Liver (tissue), 9 donors: ENCODE data around the gene NAP1L1. TPM values are rescaled to one million over a fixed set of nuclear protein-coding genes. Genes with fewer than 3 reads are reported as not detected.

ENCODE experiments used
- DNase-seq: peaks from one replicate; pipeline ENCODE4 v3.0.0-alpha.2; 2017; ENCODE audit warnings: low spot score
- H3K27ac ChIP-seq, 2 donors: one replicate each; pipeline ENCODE4 v1.7.0; 2013; ENCODE audit warnings: inconsistent platforms in 2 of 2, low read length in 2 of 2, control low read depth in 1 of 2, low read depth in 1 of 2, mild to moderate bottlenecking in 1 of 2
- H3K27me3 ChIP-seq, 4 donors: one replicate each; pipeline versions ENCODE4 v1.6.1 to v1.7.0; 2013; ENCODE audit warnings: low read length in 3 of 4, inconsistent platforms in 1 of 4, mild to moderate bottlenecking in 1 of 4, moderate library complexity in 1 of 4; ENCODE audit not compliant: control insufficient read depth in 4 of 4, insufficient read depth in 4 of 4
- H3K36me3 ChIP-seq, 4 donors: one replicate each; pipeline versions ENCODE4 v1.6.1 to v1.7.0; 2013; ENCODE audit warnings: low read length in 3 of 4, mild to moderate bottlenecking in 3 of 4, low read depth in 1 of 4, moderate library complexity in 1 of 4; ENCODE audit not compliant: control insufficient read depth in 4 of 4, insufficient read depth in 3 of 4
- H3K4me1 ChIP-seq, 4 donors: one replicate each; pipeline versions ENCODE4 v1.6.1 to v1.7.0; 2013; ENCODE audit warnings: low read length in 3 of 4, mild to moderate bottlenecking in 3 of 4, moderate library complexity in 1 of 4; ENCODE audit not compliant: control insufficient read depth in 4 of 4, insufficient read depth in 4 of 4
- H3K4me3 ChIP-seq, 3 donors: one replicate each; pipeline versions ENCODE4 v1.6.1 to v1.7.0; 2013; ENCODE audit warnings: low read length in 3 of 3, control low read depth in 1 of 3, low read depth in 1 of 3, mild to moderate bottlenecking in 1 of 3
- H3K9ac ChIP-seq, 2 donors: one replicate each; pipeline ENCODE4 v1.7.0; 2013; ENCODE audit warnings: low read length in 2 of 2, mild to moderate bottlenecking in 2 of 2, moderate library complexity in 2 of 2, control low read depth in 1 of 2, low read depth in 1 of 2
- H3K9me3 ChIP-seq, 4 donors: one replicate each; pipeline versions ENCODE4 v1.6.1 to v1.7.0; 2013; ENCODE audit warnings: low read length in 3 of 4; ENCODE audit not compliant: control insufficient read depth in 4 of 4
- EGR1 ChIP-seq, 2 donors: IDR thresholded peaks; 2 replicates each; pipeline ENCODE4 v1.6.1; 2016 to 2018; ENCODE audit warnings: antibody characterized with exemption in 2 of 2, low read depth in 2 of 2
- FOXA1 ChIP-seq: IDR thresholded peaks from 2 replicates; pipeline ENCODE4 v1.6.1; 2016; ENCODE audit warnings: antibody characterized with exemption
- FOXA2 ChIP-seq: IDR thresholded peaks from 2 replicates; pipeline ENCODE4 v1.6.1; 2016; ENCODE audit warnings: antibody characterized with exemption
- GABPA ChIP-seq, 2 donors: IDR thresholded peaks in 1 of 2; conservative IDR thresholded peaks in 1 of 2; 2 replicates each; pipeline ENCODE4 v1.6.1; 2016; ENCODE audit warnings: antibody characterized with exemption in 2 of 2, mild to moderate bottlenecking in 1 of 2, moderate library complexity in 1 of 2
- HNF4A ChIP-seq, 2 donors: conservative IDR thresholded peaks; 2 replicates each; pipeline ENCODE4 v1.6.1; 2016; ENCODE audit warnings: antibody characterized with exemption in 2 of 2, mild to moderate bottlenecking in 2 of 2
- HNF4G ChIP-seq: IDR thresholded peaks from 2 replicates; pipeline ENCODE4 v1.6.1; 2016; ENCODE audit warnings: antibody characterized with exemption
- JUND ChIP-seq, 2 donors: IDR thresholded peaks; 2 replicates each; pipeline ENCODE4 v1.6.1; 2016; ENCODE audit warnings: antibody characterized with exemption in 2 of 2
- NR2F2 ChIP-seq: IDR thresholded peaks from 2 replicates; pipeline ENCODE4 v1.6.1; 2016; ENCODE audit warnings: antibody characterized with exemption
- RAD21 ChIP-seq, 2 donors: IDR thresholded peaks; 2 replicates each; pipeline ENCODE4 v1.6.1; 2016; ENCODE audit warnings: antibody characterized with exemption in 2 of 2, mild to moderate bottlenecking in 2 of 2
- RXRA ChIP-seq, 2 donors: IDR thresholded peaks; 2 replicates each; pipeline ENCODE4 v1.6.1; 2017 to 2018; ENCODE audit warnings: antibody characterized with exemption in 2 of 2, mild to moderate bottlenecking in 1 of 2
- SP1 ChIP-seq: IDR thresholded peaks from 2 replicates; pipeline ENCODE4 v1.6.1; 2018; ENCODE audit warnings: antibody characterized with exemption, mild to moderate bottlenecking
- TAF1 ChIP-seq: conservative IDR thresholded peaks from 2 replicates; pipeline ENCODE4 v1.6.1; 2016; ENCODE audit warnings: antibody characterized with exemption, mild to moderate bottlenecking
- YY1 ChIP-seq: IDR thresholded peaks from 2 replicates; pipeline ENCODE4 v1.6.1; 2016; ENCODE audit warnings: antibody characterized with exemption, mild to moderate bottlenecking
- WGBS: extraction: QIAGEN DNeasy Blood & Tissue Kit; methylation state at CpG from one replicate; pipeline ENCODE4 v1.1.7; 2013; 5-methylcytosine and 5-hydroxymethylcytosine counted together
- polyA plus RNA-seq, 2 donors: library from polyadenylated mRNA; stranded (reverse) in 1 of 2; unstranded in 1 of 2; fragments of 200-250 nt in 1 of 2; fragments of >200 nt in 1 of 2; fragmentation: Nextera tagmentation in 1 of 2; extraction: Ambion mirVana in 1 of 2; gene quantifications; one replicate each; pipeline versions ENCODE4 v1.2.1 to v1.2.3, GENCODE V29; 2013 to 2015
- total RNA-seq, 2 donors: library from RNA; depleted of rRNA; stranded (reverse); fragments of >200 nt; gene quantifications; one replicate each; pipeline ENCODE4 v1.2.3, GENCODE V29; 2014
- TF ChIP-seq, protein P1 (sequence below): IDR thresholded peaks from 2 replicates; pipeline ENCODE4 v1.6.1; 2016; ENCODE audit warnings: antibody characterized with exemption
- TF ChIP-seq, protein P2 (sequence below): fragments of 150-350 bp; IDR thresholded peaks from 2 replicates; pipeline ENCODE4 v1.5.1; 2017; ENCODE audit warnings: improper control_type of control experiment, low read depth, low read length; ENCODE audit not compliant: missing input control
- TF ChIP-seq, protein P3 (sequence below): IDR thresholded peaks from 2 replicates; pipeline ENCODE4 v1.6.1; 2016; ENCODE audit warnings: antibody characterized with exemption, mild to moderate bottlenecking
- TF ChIP-seq, protein P4 (sequence below): IDR thresholded peaks from 2 replicates; pipeline ENCODE4 v1.6.1; 2016; ENCODE audit warnings: antibody characterized with exemption
- TF ChIP-seq, protein P5 (sequence below): IDR thresholded peaks from 2 replicates; pipeline ENCODE4 v1.6.1; 2016; ENCODE audit warnings: antibody characterized with exemption
- donor health status: healthy.
- donor health status: healthy.
- donor health status: healthy.
- donor health status: healthy.
- donor health status: healthy.

NAP1L1 gene
- total and polyA plus RNA-seq, 4 donors: 36.6 to 74.7 (median 42.4) TPM

DNA sequence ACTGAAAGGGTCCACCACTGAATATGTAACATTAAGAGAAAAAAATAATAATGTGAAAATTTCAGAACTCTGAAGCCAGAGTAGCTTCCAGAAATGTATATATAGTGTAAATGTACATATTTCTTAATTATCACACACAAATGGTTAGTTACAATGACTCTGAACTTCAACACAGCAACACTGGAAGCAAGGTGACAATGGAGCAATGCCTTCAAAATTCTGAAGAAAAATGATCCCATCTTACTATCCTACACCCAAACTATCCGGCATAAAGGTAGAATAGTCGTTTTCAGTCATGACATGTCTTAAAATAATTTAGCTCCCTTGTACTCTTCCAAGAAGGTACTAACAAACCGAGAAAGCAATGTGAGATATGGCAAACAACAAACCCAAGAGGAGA, 11.9 kb downstream of the NAP1L1 start:
- no peak for DNase-seq
- no peaks in the 10 kb centered on the region for H3K4me1 ChIP-seq
- H3K4me3 ChIP-seq: no peak overlapping the region
- H3K36me3 ChIP-seq: peaks cover 0 to 5% (median 2%) of the 10 kb centered on the region in 4 donors
- no peaks in the 10 kb centered on the region for H3K27me3 ChIP-seq
- 97% methylated on average over 3 of the region's 3 CpGs for WGBS
- no peak overlapping the region for H3K27ac ChIP-seq
- TF ChIP-seq FOXA1: no peak
- no peak for TF ChIP-seq JUND (IDR thresholded peaks at IDR 0.05)
- TF ChIP-seq HNF4G: no peak
- no peaks in the 10 kb centered on the region for H3K9me3 ChIP-seq
- no peak overlapping the region for H3K9ac ChIP-seq

DNA sequence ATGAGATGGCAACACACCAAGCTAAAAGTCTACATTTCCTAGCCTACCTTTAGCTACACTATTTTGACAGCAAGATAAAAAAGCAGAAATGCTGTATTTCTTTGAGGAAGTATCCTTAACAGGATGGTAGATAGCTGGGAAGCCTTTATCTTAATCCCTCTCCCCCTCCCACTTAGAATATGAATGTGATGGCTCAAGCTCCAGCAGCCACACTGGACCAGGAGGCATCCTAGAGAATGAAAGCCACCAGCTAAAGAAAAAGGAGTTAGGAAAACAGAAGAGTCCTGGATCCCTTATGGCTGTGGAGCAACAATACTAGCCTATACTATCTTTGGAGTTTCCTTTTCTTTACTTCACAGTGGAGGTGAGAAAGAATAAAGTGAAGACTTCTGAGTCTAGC, 15.1 kb downstream of the NAP1L1 start:
- DNase-seq: no peak
- H3K9me3 ChIP-seq: peaks cover 0 to 7% (median 0%) of the 10 kb centered on the region in 4 donors
- H3K4me1 ChIP-seq: no peaks in the 10 kb centered on the region
- peaks cover 1 to 14% (median 3%) of the 10 kb centered on the region in 4 donors for H3K36me3 ChIP-seq
- TF ChIP-seq FOXA1: no peak
- no peak for TF ChIP-seq HNF4G
- no peak for TF ChIP-seq SP1
- no peak for TF ChIP-seq GABPA (IDR thresholded peaks at IDR 0.05 in 1 of 2, conservative IDR thresholded peaks at IDR 0.05 in 1 of 2)
- TF ChIP-seq, protein P1, sequence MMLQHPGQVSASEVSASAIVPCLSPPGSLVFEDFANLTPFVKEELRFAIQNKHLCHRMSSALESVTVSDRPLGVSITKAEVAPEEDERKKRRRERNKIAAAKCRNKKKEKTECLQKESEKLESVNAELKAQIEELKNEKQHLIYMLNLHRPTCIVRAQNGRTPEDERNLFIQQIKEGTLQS: no peak
- no peak for TF ChIP-seq NR2F2
- no peak for TF ChIP-seq RXRA (IDR thresholded peaks at IDR 0.05)
- TF ChIP-seq, protein P2, sequence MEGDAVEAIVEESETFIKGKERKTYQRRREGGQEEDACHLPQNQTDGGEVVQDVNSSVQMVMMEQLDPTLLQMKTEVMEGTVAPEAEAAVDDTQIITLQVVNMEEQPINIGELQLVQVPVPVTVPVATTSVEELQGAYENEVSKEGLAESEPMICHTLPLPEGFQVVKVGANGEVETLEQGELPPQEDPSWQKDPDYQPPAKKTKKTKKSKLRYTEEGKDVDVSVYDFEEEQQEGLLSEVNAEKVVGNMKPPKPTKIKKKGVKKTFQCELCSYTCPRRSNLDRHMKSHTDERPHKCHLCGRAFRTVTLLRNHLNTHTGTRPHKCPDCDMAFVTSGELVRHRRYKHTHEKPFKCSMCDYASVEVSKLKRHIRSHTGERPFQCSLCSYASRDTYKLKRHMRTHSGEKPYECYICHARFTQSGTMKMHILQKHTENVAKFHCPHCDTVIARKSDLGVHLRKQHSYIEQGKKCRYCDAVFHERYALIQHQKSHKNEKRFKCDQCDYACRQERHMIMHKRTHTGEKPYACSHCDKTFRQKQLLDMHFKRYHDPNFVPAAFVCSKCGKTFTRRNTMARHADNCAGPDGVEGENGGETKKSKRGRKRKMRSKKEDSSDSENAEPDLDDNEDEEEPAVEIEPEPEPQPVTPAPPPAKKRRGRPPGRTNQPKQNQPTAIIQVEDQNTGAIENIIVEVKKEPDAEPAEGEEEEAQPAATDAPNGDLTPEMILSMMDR: no peak
- no peak for TF ChIP-seq FOXA2
- TF ChIP-seq TAF1: no peak
- TF ChIP-seq, protein P3, sequence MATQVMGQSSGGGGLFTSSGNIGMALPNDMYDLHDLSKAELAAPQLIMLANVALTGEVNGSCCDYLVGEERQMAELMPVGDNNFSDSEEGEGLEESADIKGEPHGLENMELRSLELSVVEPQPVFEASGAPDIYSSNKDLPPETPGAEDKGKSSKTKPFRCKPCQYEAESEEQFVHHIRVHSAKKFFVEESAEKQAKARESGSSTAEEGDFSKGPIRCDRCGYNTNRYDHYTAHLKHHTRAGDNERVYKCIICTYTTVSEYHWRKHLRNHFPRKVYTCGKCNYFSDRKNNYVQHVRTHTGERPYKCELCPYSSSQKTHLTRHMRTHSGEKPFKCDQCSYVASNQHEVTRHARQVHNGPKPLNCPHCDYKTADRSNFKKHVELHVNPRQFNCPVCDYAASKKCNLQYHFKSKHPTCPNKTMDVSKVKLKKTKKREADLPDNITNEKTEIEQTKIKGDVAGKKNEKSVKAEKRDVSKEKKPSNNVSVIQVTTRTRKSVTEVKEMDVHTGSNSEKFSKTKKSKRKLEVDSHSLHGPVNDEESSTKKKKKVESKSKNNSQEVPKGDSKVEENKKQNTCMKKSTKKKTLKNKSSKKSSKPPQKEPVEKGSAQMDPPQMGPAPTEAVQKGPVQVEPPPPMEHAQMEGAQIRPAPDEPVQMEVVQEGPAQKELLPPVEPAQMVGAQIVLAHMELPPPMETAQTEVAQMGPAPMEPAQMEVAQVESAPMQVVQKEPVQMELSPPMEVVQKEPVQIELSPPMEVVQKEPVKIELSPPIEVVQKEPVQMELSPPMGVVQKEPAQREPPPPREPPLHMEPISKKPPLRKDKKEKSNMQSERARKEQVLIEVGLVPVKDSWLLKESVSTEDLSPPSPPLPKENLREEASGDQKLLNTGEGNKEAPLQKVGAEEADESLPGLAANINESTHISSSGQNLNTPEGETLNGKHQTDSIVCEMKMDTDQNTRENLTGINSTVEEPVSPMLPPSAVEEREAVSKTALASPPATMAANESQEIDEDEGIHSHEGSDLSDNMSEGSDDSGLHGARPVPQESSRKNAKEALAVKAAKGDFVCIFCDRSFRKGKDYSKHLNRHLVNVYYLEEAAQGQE: no peak
- TF ChIP-seq HNF4A (conservative IDR thresholded peaks at IDR 0.05): no peak
- no peak for TF ChIP-seq YY1
- no peak for TF ChIP-seq JUND (IDR thresholded peaks at IDR 0.05)
- no peak for TF ChIP-seq EGR1 (IDR thresholded peaks at IDR 0.05; ENCODE audit: low read depth in 2 of 2)
- TF ChIP-seq, protein P4, sequence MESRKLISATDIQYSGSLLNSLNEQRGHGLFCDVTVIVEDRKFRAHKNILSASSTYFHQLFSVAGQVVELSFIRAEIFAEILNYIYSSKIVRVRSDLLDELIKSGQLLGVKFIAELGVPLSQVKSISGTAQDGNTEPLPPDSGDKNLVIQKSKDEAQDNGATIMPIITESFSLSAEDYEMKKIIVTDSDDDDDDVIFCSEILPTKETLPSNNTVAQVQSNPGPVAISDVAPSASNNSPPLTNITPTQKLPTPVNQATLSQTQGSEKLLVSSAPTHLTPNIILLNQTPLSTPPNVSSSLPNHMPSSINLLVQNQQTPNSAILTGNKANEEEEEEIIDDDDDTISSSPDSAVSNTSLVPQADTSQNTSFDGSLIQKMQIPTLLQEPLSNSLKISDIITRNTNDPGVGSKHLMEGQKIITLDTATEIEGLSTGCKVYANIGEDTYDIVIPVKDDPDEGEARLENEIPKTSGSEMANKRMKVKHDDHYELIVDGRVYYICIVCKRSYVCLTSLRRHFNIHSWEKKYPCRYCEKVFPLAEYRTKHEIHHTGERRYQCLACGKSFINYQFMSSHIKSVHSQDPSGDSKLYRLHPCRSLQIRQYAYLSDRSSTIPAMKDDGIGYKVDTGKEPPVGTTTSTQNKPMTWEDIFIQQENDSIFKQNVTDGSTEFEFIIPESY: no peak
- TF ChIP-seq RAD21 (IDR thresholded peaks at IDR 0.05): no peak
- TF ChIP-seq, protein P5, sequence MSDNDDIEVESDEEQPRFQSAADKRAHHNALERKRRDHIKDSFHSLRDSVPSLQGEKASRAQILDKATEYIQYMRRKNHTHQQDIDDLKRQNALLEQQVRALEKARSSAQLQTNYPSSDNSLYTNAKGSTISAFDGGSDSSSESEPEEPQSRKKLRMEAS: no peak
- H3K27ac ChIP-seq: no peak overlapping the region
- no peaks in the 10 kb centered on the region for H3K27me3 ChIP-seq
- H3K4me3 ChIP-seq: no peak overlapping the region
- no peak overlapping the region for H3K9ac ChIP-seq
